ENCODE data around the gene TRAK1.

Gene TRAK1

DNA sequence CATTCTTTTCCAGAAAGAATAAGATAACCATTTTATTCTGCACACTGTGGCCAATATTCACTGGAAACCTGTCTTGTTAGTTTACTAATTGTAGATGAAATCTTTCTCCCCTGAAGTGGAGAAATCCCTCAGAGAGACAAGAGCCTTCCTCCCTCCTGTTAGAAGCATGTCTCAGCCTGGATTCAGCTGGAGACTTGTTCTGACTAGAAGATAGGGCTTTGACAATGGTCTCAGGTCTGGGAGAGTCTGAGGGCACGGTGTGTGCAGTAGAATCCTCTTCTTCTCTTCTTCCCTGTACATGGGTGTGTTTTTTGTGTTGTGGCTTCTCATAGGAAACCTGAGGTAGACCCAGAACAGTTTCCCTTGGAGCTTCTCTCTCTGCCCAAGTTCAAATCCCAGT lies 154.9 kb downstream of the TRAK1 start:
- no peak for DNase-seq (ENCODE audit: low read depth)

DNA sequence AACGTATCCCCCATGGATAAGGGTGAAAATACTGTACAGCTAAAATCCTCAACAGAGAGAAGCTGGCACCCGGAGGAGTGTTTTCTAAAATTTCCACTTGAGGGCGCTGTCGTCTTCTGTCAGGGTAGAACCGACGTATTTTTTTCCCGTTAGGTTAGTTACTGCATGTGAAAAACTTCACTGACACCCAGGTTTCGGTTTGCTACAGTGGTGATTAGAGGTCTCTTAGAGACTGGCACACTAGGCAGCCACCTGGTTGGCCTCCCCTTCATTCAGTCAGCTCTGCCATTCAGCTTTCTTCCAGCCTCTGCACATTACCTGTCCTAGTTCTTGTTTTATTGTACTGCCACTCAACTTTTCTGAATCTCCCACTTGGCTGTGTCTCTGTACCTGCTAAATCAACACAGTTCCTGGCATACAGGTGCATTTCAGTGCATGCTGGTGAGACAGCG lies 156.4 kb downstream of the TRAK1 start:
- peak; percentile 41 for DNase-seq (ENCODE audit: low read depth)

DNA sequence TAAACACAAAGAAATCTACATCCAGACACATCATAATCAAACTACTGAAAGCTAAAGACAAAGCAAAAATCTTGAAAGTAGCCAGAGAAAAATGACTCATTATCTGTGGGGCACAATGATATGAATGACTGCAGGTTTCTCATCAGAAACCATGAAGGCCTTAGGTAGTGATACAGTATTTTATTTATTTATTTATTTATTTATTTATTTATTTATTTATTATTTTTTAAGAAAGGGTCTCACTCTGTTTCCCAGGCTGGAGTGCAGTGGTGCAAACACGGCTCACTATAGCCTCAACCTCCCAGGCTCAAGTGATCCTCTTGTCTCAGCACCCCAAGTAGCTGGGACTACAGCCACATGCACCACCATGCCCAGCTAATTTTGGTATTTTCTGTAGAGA lies 159.6 kb downstream of the TRAK1 start:
- no peak for DNase-seq (ENCODE audit: low read depth)

DNA sequence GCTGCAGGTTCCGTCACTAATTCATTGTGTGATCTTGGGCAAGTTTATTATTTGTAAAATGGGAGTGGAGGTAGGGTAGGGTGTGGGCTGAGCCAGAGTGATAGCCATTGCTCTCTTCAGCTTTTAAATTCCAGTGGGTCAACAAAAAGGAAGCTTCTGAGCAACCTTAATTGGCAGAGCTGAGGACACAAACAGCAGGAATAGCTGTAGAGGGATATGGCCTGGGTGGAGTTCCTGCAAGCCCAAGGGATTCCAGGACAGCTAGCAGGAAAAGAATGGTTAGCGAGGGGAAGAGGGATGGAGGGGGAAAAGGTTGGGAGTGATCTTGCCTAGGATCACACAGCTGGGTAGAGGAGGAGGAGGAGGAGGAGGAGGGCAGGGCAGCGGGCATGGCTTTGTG lies 163.4 kb downstream of the TRAK1 start:
- DNase-seq (ENCODE audit: low read depth), result no peak

DNA sequence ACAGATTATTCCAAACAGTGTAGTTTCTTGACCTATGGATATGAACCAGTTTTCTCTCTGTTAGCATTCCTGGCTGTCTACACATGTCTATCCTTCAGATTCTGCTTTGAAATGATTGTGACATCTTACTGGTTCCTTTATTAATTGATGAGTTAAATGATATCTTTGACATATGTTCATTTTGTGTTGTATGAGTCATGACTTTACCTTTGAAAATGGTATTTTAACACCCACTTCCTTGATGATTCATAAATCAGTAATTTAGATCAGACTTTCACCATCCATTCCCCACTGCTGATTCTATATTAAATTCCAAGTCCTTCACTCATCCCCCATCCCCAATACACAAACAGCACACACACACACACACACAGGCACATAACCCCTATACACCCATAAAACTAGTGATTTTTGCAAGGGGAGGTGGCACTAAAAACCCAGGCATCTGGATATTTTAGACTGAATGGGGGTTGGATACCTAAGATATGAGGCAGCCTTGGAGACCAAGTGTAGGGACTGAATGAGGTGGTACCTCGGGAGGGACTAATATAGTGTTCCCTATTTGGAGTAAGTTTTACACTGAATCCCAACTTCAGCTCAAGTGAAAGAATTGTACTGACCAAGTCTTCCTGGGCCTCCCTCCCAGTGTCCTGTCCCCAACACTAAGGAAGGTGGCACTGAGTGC lies 165.1 kb downstream of the TRAK1 start:
- no peak for DNase-seq (ENCODE audit: low read depth)

DNA sequence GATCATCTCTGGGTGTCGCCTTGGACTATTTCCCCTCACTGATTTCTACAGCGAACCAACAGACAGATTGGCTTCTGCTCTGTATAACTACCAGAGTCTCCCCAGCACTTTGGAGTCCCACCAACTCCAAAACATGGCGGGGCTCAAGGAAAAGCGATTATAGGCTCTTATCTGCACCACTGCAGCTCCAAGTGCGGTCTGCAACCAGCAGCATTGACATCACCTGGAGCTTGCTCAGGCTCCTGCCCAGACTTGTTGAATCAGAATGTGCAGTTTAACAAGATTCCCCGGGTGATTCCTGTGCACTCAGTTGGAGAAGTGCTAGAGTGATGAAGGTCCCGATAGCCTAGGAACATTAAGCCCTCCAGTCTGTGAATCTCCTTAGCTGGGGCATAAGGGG lies 165.8 kb downstream of the TRAK1 start:
- DNase-seq (ENCODE audit: low read depth), result no peak

DNA sequence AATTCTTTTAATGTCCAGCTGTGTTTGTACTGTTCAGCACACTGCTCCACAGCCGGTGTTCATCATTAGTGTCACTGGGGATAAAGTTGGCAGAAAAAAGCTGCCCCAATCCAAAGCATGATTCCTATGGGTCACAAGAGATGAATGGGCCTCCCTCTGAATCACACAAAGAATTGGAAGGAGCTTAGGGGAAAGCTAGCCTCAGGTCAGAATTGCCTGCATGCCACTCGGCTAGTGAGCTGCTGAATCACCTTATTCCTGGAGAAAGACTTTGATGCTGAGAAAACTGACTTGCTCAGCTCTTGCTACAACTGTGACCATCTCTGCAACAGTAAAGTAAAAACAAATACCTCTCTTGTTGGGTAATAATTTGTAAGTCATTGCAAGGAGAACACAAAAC lies 171.4 kb downstream of the TRAK1 start:
- no peak for DNase-seq (ENCODE audit: low read depth)

DNA sequence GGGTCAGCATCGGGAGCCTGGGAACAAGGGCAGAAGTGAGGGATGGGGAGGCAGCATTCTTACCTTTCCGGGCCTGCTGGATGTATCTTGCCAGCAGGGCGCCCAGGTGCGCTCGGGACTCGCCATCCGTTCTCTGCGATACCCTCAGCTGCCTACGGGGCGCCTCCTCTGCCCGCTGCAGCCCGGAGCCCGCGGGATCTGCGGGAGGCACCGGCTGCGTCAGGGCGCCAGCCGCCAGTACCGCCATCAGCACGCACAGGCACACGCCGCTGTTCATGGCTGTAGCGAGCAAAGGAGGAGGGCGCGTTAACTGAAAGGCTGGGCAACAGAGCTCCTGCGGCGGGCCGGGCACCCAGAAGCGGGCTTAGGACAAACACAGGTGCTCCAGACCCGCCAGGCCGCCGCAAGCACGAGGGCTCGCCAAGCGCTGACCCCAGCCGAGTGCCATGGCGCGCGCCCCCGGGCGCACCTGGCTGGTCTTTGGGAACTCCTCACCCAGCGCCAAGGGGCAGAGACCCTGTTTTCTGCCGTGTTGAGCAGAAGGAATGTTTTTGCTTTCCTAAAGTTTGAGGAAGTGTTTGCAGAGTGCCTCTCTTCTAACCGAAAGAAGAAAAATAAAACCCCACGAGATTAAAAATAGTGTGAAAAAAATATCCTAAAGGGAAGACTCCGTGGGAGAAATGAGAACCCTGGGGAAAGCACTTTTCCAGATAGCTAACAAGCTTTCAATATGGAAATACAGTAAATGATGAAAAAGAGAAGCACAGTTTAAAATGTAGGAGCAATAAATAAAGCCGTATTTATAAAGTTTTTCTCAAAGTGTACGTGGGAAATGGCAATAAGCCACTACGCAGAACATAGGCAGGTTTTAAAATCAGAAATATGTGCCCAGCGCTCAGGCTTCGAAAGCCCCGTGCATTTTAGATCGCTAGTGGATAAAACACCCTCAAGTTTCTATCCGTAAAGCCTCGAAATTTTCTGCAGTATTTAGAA lies 172.5 kb downstream of the TRAK1 start:
- DNase-seq (ENCODE audit: low read depth), result no peak

DNA sequence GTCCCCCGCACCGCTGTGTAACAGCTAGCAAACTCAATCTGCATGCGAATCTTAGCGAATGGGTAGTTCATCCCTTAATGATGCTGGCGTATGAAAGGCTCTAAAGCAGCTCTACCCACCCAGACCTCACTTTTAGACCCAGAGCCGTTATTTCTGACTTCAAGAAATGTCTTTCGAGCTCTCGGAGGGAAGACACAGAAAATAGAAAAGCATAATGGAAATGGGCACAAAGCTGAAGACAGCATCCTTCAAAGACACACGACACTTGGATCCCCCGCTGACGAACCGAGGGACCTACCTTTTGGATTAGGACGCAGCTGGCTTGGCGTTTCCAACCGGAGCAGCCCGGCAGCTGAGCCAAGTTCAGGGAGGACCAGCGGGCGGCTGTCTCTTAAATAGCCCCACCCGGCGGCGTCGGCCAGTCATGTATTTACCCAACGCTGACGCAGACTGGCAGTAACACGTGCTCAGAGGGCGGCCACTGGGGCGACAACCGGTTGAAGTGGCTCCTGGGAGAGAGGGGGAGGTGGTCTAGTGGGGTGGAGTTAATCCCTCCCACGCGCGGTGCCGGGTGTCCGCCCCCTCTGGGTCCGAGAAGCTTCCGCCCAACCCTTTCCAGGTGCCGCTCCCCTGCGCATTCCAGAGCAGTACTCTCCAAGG lies 173.4 kb downstream of the TRAK1 start:
- DNase-seq (ENCODE audit: low read depth), result no peak

DNA sequence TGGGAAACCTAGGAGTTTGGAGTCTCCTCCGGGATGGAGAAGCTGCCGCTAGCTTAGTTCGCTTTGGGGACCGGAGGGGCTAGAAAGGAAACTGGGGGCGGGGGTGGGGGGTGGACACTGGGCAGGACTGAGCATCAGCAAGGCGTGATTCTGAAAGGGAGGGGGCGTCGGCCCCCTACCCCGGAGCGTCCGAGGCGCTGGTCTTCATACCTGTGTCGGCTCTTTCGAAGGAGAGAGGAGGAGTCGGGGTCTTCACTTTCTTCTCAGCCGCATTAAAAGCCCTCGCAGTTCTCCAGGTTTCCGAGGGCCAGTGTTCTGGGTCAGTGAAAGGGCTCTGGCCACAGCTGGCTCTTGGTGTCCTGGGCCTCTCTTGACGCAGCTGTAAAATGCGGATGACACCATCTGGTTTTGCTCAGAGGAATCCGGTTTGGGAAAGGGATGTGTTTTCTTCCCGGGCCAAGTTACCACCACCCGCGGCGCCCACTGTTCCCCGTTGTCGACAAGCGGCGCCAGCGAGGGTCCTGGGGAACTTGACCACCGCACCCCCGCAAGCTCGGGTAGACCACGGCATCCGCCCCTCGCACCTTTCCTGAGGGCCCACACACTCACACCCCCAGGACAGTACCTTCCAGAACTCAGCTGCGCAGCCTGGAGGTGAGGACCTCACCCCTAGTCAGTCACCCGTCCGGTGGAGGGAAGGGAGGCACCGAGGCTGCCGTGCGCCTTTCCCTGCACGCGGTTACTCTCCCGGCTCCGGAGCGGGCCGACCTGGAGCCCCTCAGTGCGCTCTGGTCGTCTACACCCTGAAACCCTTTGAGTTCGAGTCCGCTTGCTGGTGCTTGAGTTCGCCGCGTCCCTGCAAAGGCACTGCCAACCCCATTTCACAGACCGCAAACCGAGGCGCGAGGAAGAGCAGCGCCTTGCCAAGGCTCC lies 174.2 kb downstream of the TRAK1 start:
- no peak for DNase-seq (ENCODE audit: low read depth)

DNA sequence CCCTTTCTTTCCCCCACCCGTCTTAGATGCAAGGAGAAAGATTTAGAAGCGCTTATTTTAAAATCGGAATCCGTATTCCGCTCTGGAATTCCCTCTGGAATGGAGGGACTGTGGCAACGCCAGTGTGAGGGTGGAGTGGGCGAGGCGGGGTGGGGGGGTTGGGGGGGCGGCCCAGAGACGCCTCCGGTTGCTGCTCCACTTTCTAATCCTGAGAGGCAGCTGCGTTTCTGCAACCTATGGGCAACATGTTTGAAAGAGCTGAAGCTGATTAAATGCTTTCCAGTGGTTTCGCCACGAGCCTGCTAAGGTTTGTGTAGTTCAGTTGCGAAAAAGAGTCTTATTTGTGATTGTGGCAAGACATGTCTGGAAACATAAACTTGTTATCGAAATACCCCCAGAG lies 174.9 kb downstream of the TRAK1 start, which contains the start of gene CCK:
Gene CCK (minus strand): TSS at position 101 of the 400 bp plus-strand sequence. CDS start 2,555 bp downstream, outside the sequence.
- DNase-seq (ENCODE audit: low read depth), result no peak

DNA sequence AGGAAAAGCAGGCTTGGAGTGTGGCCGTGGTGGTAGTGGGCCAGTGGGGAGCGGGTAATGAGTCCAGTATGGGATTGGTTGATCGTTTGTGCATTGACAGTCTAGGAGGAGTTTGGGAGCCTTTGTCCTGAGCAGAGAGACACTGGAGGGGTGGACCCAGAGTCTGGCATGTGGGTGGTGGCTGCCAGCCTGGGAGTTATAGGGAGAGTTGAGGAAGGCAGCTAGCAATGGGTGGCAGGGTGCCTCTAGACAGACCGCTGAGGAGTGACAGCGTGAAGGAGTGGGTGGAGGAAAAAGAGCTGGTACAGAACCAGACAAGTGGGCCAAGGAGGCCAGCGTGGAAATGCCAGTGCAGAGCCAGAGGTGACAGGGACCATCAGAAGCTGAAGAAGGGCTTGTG lies 176.7 kb downstream of the TRAK1 start:
- no peak for DNase-seq (ENCODE audit: low read depth)

DNA sequence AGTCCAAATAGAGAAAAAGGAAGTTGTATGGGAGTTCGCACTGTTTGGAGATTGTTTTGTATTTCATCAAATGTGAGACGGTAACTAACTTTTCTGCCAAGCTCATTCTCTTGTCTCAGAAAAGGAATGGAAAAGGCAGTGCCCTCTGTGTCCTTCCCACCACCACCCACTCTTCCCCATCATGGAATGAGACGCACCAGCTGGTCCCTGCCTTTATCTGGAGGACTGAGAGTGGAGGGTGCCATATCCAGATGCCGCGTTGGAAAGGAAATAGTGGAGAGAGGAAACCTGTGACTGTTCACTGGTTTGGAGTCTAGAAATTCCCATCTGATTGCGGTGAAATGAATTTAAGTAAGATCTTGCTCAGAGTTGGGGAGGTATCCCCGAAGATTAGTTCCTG lies 178.5 kb downstream of the TRAK1 start:
- DNase-seq (ENCODE audit: low read depth), result no peak

DNA sequence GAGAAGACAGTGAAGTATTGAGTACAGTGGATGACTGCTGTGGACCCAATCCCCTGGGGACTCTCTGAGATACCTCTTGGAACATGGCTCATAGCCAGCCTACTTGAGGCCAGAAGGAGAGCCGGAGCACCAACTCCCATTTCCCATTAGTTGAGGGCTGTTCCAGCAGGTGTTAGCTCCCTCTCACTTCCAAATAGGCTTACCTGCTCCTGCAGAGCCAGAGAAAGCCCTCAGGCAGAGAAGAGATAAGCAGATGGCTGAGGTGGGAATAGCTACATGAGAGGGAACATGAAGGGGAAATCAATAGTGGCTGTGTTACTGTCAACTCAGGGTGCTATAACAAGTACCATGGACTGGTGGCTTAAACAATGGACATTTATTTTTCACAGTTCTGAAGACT lies 179.4 kb downstream of the TRAK1 start:
- no peak for DNase-seq (ENCODE audit: low read depth)

DNA sequence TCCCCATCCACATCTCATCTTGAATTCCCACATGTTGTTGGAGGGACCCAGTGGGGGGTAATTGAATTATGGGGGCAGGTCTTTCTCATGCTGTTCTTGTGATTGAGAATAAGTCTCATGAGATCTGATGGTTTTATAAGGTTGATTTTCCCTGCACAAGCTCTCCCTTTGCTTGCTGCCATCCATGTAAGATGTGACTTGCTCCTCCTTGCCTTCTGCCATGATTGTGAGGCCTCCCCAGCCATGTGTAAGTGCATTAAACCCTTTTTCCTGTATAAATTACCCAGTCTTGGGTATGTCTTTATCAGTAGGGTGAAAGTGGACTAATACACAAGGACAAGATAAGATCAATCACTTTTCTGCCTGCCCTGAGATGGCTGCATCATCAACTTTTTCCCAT lies 180.6 kb downstream of the TRAK1 start:
- no peak for DNase-seq (ENCODE audit: low read depth)

DNA sequence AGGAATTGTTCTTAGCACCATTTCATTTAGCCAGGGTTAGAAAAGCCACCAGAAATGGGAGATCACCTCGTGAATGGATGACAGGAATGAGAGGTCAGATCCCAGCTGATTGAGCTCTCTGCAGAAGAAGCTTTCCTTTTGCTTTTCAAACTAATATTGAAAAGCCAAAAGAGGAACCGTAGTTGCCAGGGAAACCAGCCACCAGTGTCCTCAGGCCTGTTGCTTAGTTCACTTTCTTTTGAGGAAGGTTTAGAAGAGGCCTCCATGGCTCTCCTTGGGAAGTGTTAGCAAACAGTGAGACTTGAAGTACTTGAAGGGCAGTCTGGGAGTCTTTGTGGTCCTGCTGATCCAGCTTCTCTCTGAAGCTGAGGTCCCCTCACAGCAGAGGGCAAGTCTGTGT lies 182.2 kb downstream of the TRAK1 start:
- DNase-seq (ENCODE audit: low read depth), result no peak

DNA sequence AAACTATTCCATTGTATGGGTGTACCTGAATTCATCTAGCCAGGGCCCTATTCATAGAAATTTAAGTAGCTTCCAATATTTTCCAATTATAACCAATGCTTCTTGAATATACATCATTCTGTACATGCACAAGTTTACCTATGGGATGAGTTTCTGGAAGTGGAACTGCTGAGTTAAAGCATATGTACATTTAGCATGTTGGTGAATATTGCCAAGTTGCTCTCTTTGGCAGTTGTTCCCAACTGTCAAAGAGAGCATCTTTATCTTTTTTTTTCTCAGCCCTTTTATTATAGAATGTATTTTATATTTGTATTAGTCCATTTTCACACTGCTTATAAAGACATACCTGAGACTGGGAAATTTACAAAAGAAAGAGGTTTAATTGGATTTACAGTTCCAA lies 183.1 kb downstream of the TRAK1 start:
- DNase-seq (ENCODE audit: low read depth), result no peak

DNA sequence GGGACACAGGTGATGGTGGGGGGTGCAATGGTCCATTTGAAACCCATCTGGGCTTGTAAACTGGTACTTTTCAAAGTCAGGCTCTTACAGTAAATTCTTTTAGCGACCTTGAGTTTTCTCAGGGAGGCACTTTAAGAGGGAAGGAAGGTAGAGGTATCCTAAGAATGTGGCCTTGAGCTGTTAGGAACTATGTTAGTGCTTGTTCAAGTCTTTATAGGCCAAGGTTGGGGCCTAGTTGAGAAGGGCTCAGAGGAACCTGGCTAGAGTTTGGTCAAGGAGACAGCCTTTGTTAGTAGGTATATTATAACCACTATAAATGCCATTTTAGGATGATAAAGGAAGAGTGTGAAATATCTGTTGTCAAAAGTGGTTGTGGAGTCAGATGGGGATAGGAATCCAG lies 184.1 kb downstream of the TRAK1 start:
- DNase-seq (ENCODE audit: low read depth), result no peak

Measured in activated T-cell treated with anti-CD3 and anti-CD28 coated beads for 1 hour (primary cell).